ENCODE measurements around the gene SH2D5. TPM values are rescaled to one million over a fixed set of nuclear protein-coding genes. Genes with fewer than 3 reads are reported as not detected.

The SH2D5 gene
- total RNA-seq, 6 donors from 2014 or later = 0.13 to 0.46 (median 0.40) TPM; not detected in 3

DNA sequence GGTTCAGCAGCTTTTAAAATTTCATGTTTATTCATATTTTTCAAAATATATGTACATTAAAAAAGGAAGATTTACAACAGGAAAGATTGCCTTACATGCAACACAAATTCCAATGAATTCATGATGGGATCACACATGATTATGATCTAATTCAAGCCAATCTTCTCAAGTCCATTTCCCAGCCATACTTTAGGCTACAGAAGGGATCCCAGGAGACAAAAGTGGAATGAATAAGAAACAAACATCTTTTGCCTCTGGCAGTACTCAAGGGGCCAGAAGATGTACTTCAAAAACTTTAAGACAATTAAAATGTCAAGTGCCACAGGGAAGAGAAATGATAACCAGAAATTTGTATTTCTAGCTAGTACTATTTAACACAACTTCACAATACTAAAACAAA is 10.2 kb upstream of the SH2D5 start:
- H3K36me3 ChIP-seq = peaks cover 48 to 97% (median 58%) of the 10 kb centered on the region in 4 donors
- H3K4me3 ChIP-seq = no peak overlapping the region
- TF ChIP-seq, protein P1, sequence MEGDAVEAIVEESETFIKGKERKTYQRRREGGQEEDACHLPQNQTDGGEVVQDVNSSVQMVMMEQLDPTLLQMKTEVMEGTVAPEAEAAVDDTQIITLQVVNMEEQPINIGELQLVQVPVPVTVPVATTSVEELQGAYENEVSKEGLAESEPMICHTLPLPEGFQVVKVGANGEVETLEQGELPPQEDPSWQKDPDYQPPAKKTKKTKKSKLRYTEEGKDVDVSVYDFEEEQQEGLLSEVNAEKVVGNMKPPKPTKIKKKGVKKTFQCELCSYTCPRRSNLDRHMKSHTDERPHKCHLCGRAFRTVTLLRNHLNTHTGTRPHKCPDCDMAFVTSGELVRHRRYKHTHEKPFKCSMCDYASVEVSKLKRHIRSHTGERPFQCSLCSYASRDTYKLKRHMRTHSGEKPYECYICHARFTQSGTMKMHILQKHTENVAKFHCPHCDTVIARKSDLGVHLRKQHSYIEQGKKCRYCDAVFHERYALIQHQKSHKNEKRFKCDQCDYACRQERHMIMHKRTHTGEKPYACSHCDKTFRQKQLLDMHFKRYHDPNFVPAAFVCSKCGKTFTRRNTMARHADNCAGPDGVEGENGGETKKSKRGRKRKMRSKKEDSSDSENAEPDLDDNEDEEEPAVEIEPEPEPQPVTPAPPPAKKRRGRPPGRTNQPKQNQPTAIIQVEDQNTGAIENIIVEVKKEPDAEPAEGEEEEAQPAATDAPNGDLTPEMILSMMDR (IDR thresholded peaks at IDR 0.05) = no peak
- TF ChIP-seq POLR2AphosphoS5 (IDR thresholded peaks at IDR 0.05) (no peak), EP300 (IDR thresholded peaks at IDR 0.05) (no peak), POLR2A (IDR thresholded peaks at IDR 0.05) (no peak)
- ATAC-seq (ENCODE audit: low FRiP score in 2 of 2) = no peak
- no peak for DNase-seq
- no peak overlapping the region for H3K27ac ChIP-seq
- no peaks in the 10 kb centered on the region for H3K4me1 ChIP-seq
- H3K27me3 ChIP-seq = no peaks in the 10 kb centered on the region
- no peaks in the 10 kb centered on the region for H3K9me3 ChIP-seq

DNA sequence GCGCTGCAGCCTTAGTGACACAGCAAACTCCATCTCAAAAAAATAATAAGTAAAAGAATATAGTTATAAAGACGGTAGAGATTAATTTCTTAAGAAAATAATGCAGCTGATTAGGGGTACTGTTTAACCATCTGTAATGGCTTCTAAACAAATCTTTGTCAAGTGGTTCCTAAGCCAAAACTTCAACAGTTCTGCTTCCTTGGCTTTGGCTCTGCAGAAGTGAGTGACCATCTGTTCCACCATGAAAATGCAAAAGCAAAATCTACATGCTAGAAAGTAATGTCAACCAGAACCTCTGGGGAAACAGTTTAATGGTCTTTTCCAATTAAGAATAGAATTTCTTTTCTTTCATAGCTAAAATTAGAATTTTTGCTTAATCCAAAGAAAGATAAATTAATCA is 8.3 kb upstream of the SH2D5 start:
- ATAC-seq (ENCODE audit: low FRiP score in 2 of 2) (no peak), DNase-seq (no peak)
- no peaks in the 10 kb centered on the region for H3K27me3 ChIP-seq
- H3K4me1 ChIP-seq = no peaks in the 10 kb centered on the region
- no peak overlapping the region for H3K4me3 ChIP-seq
- no peak overlapping the region for H3K27ac ChIP-seq
- WGBS, 2 donors = 92% methylated on average over 2 of the region's 2 CpGs
- H3K9me3 ChIP-seq = no peaks in the 10 kb centered on the region
- H3K36me3 ChIP-seq = peaks cover 31 to 87% (median 41%) of the 10 kb centered on the region in 4 donors
- TF ChIP-seq, protein P1 (IDR thresholded peaks at IDR 0.05) = no peak
- TF ChIP-seq EP300 (IDR thresholded peaks at IDR 0.05) (no peak), POLR2AphosphoS5 (IDR thresholded peaks at IDR 0.05) (no peak), POLR2A (IDR thresholded peaks at IDR 0.05) (no peak)

DNA sequence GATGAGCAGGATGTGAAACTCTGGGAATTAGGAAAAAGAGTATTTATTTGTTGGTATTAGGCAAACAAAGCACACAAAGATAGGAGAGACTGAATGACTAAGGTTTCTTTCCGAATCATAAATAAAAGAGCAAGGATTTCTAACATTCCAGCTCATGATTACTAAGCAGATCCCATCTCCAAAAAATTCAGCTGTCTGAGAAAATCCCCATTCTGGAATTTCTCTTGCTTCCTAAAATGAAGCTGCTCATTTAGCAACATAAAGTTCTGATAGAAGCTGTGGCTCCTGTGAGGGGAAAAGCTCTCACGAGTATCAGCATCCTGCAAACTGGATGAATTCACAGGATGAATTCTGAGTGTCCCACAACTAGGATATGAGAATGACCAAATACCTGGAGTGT is 6.7 kb upstream of the SH2D5 start:
- H3K4me1 ChIP-seq = no peaks in the 10 kb centered on the region
- no peaks in the 10 kb centered on the region for H3K27me3 ChIP-seq
- no peak overlapping the region for H3K4me3 ChIP-seq
- no peak for ATAC-seq (ENCODE audit: low FRiP score in 2 of 2)
- no peak for DNase-seq
- TF ChIP-seq POLR2AphosphoS5 (IDR thresholded peaks at IDR 0.05) = no peak
- TF ChIP-seq, protein P1 (IDR thresholded peaks at IDR 0.05) = no peak
- no peak for TF ChIP-seq EP300 (IDR thresholded peaks at IDR 0.05)
- no peak for TF ChIP-seq POLR2A (IDR thresholded peaks at IDR 0.05)
- H3K9me3 ChIP-seq = no peaks in the 10 kb centered on the region
- WGBS, 2 donors = 75 to 83% methylated on average over 2 of the region's 2 CpGs
- H3K36me3 ChIP-seq = peaks cover 18 to 71% (median 27%) of the 10 kb centered on the region in 4 donors
- no peak overlapping the region for H3K27ac ChIP-seq

DNA sequence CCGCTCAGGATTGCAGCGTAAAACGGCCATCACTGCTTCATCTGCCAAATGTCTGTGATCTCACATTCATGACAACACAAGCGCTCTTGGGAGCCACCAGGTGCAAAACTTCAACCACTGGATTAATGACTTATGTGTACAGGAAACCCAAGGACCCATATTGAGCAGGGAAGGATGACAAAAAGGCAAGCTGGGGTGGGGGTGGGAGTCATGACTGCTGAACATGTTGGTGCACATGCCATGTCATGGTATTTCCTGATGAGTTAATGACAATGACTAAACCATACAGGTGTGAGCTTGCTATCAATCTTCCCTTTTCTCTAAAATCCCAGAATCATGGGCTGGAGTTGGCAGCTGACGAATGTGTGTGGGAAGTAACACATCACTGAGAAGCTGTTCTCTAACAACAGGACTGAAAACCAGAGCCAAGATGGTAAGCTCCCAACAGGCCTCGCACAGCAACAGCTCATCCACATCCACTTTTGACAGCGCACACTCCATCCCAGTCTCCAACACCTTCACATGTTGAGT is 3.1 kb upstream of the SH2D5 start:
- DNase-seq = no peak
- ATAC-seq (ENCODE audit: low FRiP score in 2 of 2) = no peak
- TF ChIP-seq POLR2A (IDR thresholded peaks at IDR 0.05) (no peak), POLR2AphosphoS5 (IDR thresholded peaks at IDR 0.05) (no peak), EP300 (IDR thresholded peaks at IDR 0.05) (no peak)
- TF ChIP-seq, protein P1 (IDR thresholded peaks at IDR 0.05) = no peak
- Histone ChIP-seq H3K27ac (no peak overlapping the region), H3K4me3 (no peak overlapping the region), H3K4me1 (peaks cover 22 to 28% (median 24%) of the 10 kb centered on the region in 4 donors), H3K36me3 (peaks cover 0 to 36% (median 5%) of the 10 kb centered on the region in 4 donors), H3K27me3 (peaks cover 0 to 20% (median 12%) of the 10 kb centered on the region in 4 donors), H3K9me3 (no peaks in the 10 kb centered on the region)
- WGBS, 2 donors = 94 to 95% methylated on average over 7 of the region's 7 CpGs
